ENCODE results near the gene NCAPG2.
"Not testable (repeated sequence)": the region's sequence is repeated elsewhere in the genome, so short reads cannot be mapped to it uniquely, and the experiment has no call there.

Gene NCAPG2

GRCh38 chr7:158694650-158695049 lies 10.0 kb downstream of the NCAPG2 start:
- H3K9ac ChIP-seq (ENCODE audit: low read depth, low read length) = no peak overlapping the region
- no peaks in the 10 kb centered on the region for H3K4me1 ChIP-seq (ENCODE audit: insufficient read depth, low read length)
- H3K36me3 ChIP-seq (ENCODE audit: insufficient read depth, low read length) = peaks cover 15% of the 10 kb centered on the region
- H3K9me3 ChIP-seq (ENCODE audit: control insufficient read depth, insufficient read depth, low read length) = no peaks in the 10 kb centered on the region

- H3K9ac ChIP-seq (ENCODE audit: low read depth, low read length) = no peak overlapping the region
- no peaks in the 10 kb centered on the region for H3K4me1 ChIP-seq (ENCODE audit: insufficient read depth, low read length)
- peaks cover 14% of the 10 kb centered on the region for H3K36me3 ChIP-seq (ENCODE audit: insufficient read depth, low read length)
- H3K9me3 ChIP-seq (ENCODE audit: control insufficient read depth, insufficient read depth, low read length) = no peaks in the 10 kb centered on the region
These were observed 15.1 kb downstream of the NCAPG2 start for GRCh38 chr7:158689488-158689887.

- no peak overlapping the region for H3K9ac ChIP-seq (ENCODE audit: low read depth, low read length)
- H3K4me1 ChIP-seq (ENCODE audit: insufficient read depth, low read length) = no peaks in the 10 kb centered on the region
- peaks cover 18% of the 10 kb centered on the region for H3K36me3 ChIP-seq (ENCODE audit: insufficient read depth, low read length)
- H3K9me3 ChIP-seq (ENCODE audit: control insufficient read depth, insufficient read depth, low read length) = no peaks in the 10 kb centered on the region
These were observed 17.2 kb downstream of the NCAPG2 start for GRCh38 chr7:158687406-158687805.

GRCh38 chr7:158685693-158686092 lies 18.9 kb downstream of the NCAPG2 start:
- Histone ChIP-seq H3K36me3 (ENCODE audit: insufficient read depth, low read length) (peaks cover 18% of the 10 kb centered on the region), H3K4me1 (ENCODE audit: insufficient read depth, low read length) (no peaks in the 10 kb centered on the region), H3K9me3 (ENCODE audit: control insufficient read depth, insufficient read depth, low read length) (no peaks in the 10 kb centered on the region), H3K9ac (ENCODE audit: low read depth, low read length) (no peak overlapping the region)

- H3K36me3 ChIP-seq (ENCODE audit: insufficient read depth, low read length) = peaks cover 16% of the 10 kb centered on the region
- H3K9ac ChIP-seq (ENCODE audit: low read depth, low read length) = no peak overlapping the region
- no peaks in the 10 kb centered on the region for H3K4me1 ChIP-seq (ENCODE audit: insufficient read depth, low read length)
- H3K9me3 ChIP-seq (ENCODE audit: control insufficient read depth, insufficient read depth, low read length) = no peaks in the 10 kb centered on the region
These were observed 20.3 kb downstream of the NCAPG2 start for GRCh38 chr7:158684329-158684728.

- no peaks in the 10 kb centered on the region for H3K9me3 ChIP-seq (ENCODE audit: control insufficient read depth, insufficient read depth, low read length)
- H3K36me3 ChIP-seq (ENCODE audit: insufficient read depth, low read length) = peaks cover 18% of the 10 kb centered on the region
- H3K9ac ChIP-seq (ENCODE audit: low read depth, low read length) = no peak overlapping the region
- no peaks in the 10 kb centered on the region for H3K4me1 ChIP-seq (ENCODE audit: insufficient read depth, low read length)
These were observed 21.1 kb downstream of the NCAPG2 start for GRCh38 chr7:158683541-158683940.

GRCh38 chr7:158682456-158682855 lies 22.1 kb downstream of the NCAPG2 start:
- H3K4me1 ChIP-seq (ENCODE audit: insufficient read depth, low read length) = no peaks in the 10 kb centered on the region
- H3K36me3 ChIP-seq (ENCODE audit: insufficient read depth, low read length) = peaks cover 19% of the 10 kb centered on the region
- no peaks in the 10 kb centered on the region for H3K9me3 ChIP-seq (ENCODE audit: control insufficient read depth, insufficient read depth, low read length)
- no peak overlapping the region for H3K9ac ChIP-seq (ENCODE audit: low read depth, low read length)

- Histone ChIP-seq H3K9me3 (ENCODE audit: control insufficient read depth, insufficient read depth, low read length) (no peaks in the 10 kb centered on the region), H3K36me3 (ENCODE audit: insufficient read depth, low read length) (peaks cover 20% of the 10 kb centered on the region), H3K9ac (ENCODE audit: low read depth, low read length) (no peak overlapping the region), H3K4me1 (ENCODE audit: insufficient read depth, low read length) (no peaks in the 10 kb centered on the region)
These were observed 23.9 kb downstream of the NCAPG2 start for GRCh38 chr7:158680754-158681153.

GRCh38 chr7:158676906-158677305 lies 27.7 kb downstream of the NCAPG2 start:
- peaks cover 26% of the 10 kb centered on the region for H3K36me3 ChIP-seq (ENCODE audit: insufficient read depth, low read length)
- H3K4me1 ChIP-seq (ENCODE audit: insufficient read depth, low read length) = no peaks in the 10 kb centered on the region
- no peak overlapping the region for H3K9ac ChIP-seq (ENCODE audit: low read depth, low read length)
- H3K9me3 ChIP-seq (ENCODE audit: control insufficient read depth, insufficient read depth, low read length) = no peaks in the 10 kb centered on the region

GRCh38 chr7:158676171-158676840 lies 28.3 kb downstream of the NCAPG2 start:
- H3K9ac ChIP-seq (ENCODE audit: low read depth, low read length) = no peak overlapping the region
- H3K9me3 ChIP-seq (ENCODE audit: control insufficient read depth, insufficient read depth, low read length) = no peaks in the 10 kb centered on the region
- no peaks in the 10 kb centered on the region for H3K4me1 ChIP-seq (ENCODE audit: insufficient read depth, low read length)
- peaks cover 26% of the 10 kb centered on the region for H3K36me3 ChIP-seq (ENCODE audit: insufficient read depth, low read length)

- H3K4me1 ChIP-seq (ENCODE audit: insufficient read depth, low read length) = no peaks in the 10 kb centered on the region
- H3K9me3 ChIP-seq (ENCODE audit: control insufficient read depth, insufficient read depth, low read length) = no peaks in the 10 kb centered on the region
- peaks cover 16% of the 10 kb centered on the region; the same call in 1 of the 2 replicates for H3K36me3 ChIP-seq (ENCODE audit: insufficient read depth, low read length)
- no peak overlapping the region for H3K9ac ChIP-seq (ENCODE audit: low read depth, low read length)
These were observed 31.6 kb downstream of the NCAPG2 start for GRCh38 chr7:158672975-158673374.

- not testable (repeated sequence) for H3K9ac ChIP-seq (ENCODE audit: low read depth, low read length); H3K4me1 ChIP-seq (ENCODE audit: insufficient read depth, low read length); H3K9me3 ChIP-seq (ENCODE audit: control insufficient read depth, insufficient read depth, low read length)
- peaks cover 22% of the 10 kb centered on the region for H3K36me3 ChIP-seq (ENCODE audit: insufficient read depth, low read length)
These were observed 36.5 kb downstream of the NCAPG2 start for GRCh38 chr7:158668086-158668485.

- peaks cover 28% of the 10 kb centered on the region for H3K36me3 ChIP-seq (ENCODE audit: insufficient read depth, low read length)
- not testable (repeated sequence) for H3K9me3 ChIP-seq (ENCODE audit: control insufficient read depth, insufficient read depth, low read length); H3K9ac ChIP-seq (ENCODE audit: low read depth, low read length); H3K4me1 ChIP-seq (ENCODE audit: insufficient read depth, low read length)
These were observed 37.5 kb downstream of the NCAPG2 start for GRCh38 chr7:158666966-158667678.

GRCh38 chr7:158666401-158666800 lies 38.2 kb downstream of the NCAPG2 start:
- Histone ChIP-seq H3K36me3 (ENCODE audit: insufficient read depth, low read length) (peaks cover 28% of the 10 kb centered on the region), H3K9me3 (ENCODE audit: control insufficient read depth, insufficient read depth, low read length) (no peaks in the 10 kb centered on the region), H3K4me1 (ENCODE audit: insufficient read depth, low read length) (no peaks in the 10 kb centered on the region), H3K9ac (ENCODE audit: low read depth, low read length) (no peak overlapping the region)

GRCh38 chr7:158664406-158664805 lies 40.2 kb downstream of the NCAPG2 start:
- H3K36me3 ChIP-seq (ENCODE audit: insufficient read depth, low read length) = peaks cover 28% of the 10 kb centered on the region
- no peaks in the 10 kb centered on the region for H3K4me1 ChIP-seq (ENCODE audit: insufficient read depth, low read length)
- H3K9me3 ChIP-seq (ENCODE audit: control insufficient read depth, insufficient read depth, low read length) = no peaks in the 10 kb centered on the region
- H3K9ac ChIP-seq (ENCODE audit: low read depth, low read length) = no peak overlapping the region
